ENCODE data around the gene LRRIQ3. TPM values are rescaled to one million over a fixed set of nuclear protein-coding genes. Genes with fewer than 3 reads are reported as not detected.
"Not testable (repeated sequence)": the region's sequence is repeated elsewhere in the genome, so short reads cannot be mapped to it uniquely, and the experiment has no call there.

The LRRIQ3 gene
- total RNA-seq, 2 donors from 2014 or later, result 0.68 to 5.7 TPM

- no peak overlapping the region for H3K4me3 ChIP-seq
- H3K27me3 ChIP-seq (replicated peaks; ENCODE audit: insufficient read depth), result no peaks in the 10 kb centered on the region
- H3K9me3 ChIP-seq, result no peaks in the 10 kb centered on the region
- no peak for TF ChIP-seq CTCF (IDR thresholded peaks at IDR 0.05)
- no peak for TF ChIP-seq POLR2A (IDR thresholded peaks at IDR 0.05)
- no peak for TF ChIP-seq POLR2AphosphoS5 (IDR thresholded peaks at IDR 0.05)
- intact Hi-C loops (cut with DNase I), result no loop called here
- no peaks in the 10 kb centered on the region for H3K36me3 ChIP-seq
- 62% methylated on average over 2 of the region's 2 CpGs for WGBS
- no peak for DNase-seq (ENCODE audit: low spot score)
- no peaks in the 10 kb centered on the region for H3K4me1 ChIP-seq (replicated peaks)
- H3K27ac ChIP-seq, result no peak overlapping the region
Observed at GRCh38 chr1:74193908-74194307, 4.1 kb downstream of the LRRIQ3 start.

- Histone ChIP-seq H3K27me3 (replicated peaks; ENCODE audit: insufficient read depth) (no peaks in the 10 kb centered on the region), H3K4me1 (replicated peaks) (no peaks in the 10 kb centered on the region), H3K36me3 (no peaks in the 10 kb centered on the region), H3K27ac (no peak overlapping the region), H3K4me3 (no peak overlapping the region), H3K9me3 (no peaks in the 10 kb centered on the region)
- no peak for DNase-seq (ENCODE audit: low spot score)
- TF ChIP-seq POLR2A (IDR thresholded peaks at IDR 0.05), result no peak
- intact Hi-C loops (cut with DNase I), result no loop called here
Observed at GRCh38 chr1:74180490-74180889, 17.5 kb downstream of the LRRIQ3 start.

- intact Hi-C loops (cut with DNase I); H3K27ac ChIP-seq; H3K4me3 ChIP-seq; DNase-seq (ENCODE audit: low spot score); H3K36me3 ChIP-seq; H3K4me1 ChIP-seq (replicated peaks); H3K27me3 ChIP-seq (replicated peaks; ENCODE audit: insufficient read depth); H3K9me3 ChIP-seq: not testable (repeated sequence)
- 96% methylated on average over 1 of the region's 1 CpG for WGBS
Observed at GRCh38 chr1:74174423-74174822, 23.6 kb downstream of the LRRIQ3 start.

- Histone ChIP-seq H3K9me3 (no peaks in the 10 kb centered on the region), H3K27ac (no peak overlapping the region), H3K27me3 (replicated peaks; ENCODE audit: insufficient read depth) (no peaks in the 10 kb centered on the region), H3K4me1 (replicated peaks) (no peaks in the 10 kb centered on the region), H3K4me3 (no peak overlapping the region), H3K36me3 (no peaks in the 10 kb centered on the region)
- 73% methylated on average over 5 of the region's 5 CpGs for WGBS
- intact Hi-C loops (cut with DNase I), result no loop called here
- TF ChIP-seq POLR2A (IDR thresholded peaks at IDR 0.05) (no peak), CTCF (IDR thresholded peaks at IDR 0.05) (no peak), POLR2AphosphoS5 (IDR thresholded peaks at IDR 0.05) (no peak)
- no peak for DNase-seq (ENCODE audit: low spot score)
Observed at GRCh38 chr1:74162333-74162732, 35.6 kb downstream of the LRRIQ3 start.

GRCh38 chr1:74161497-74161896 is 36.5 kb downstream of the LRRIQ3 start:
- no peaks in the 10 kb centered on the region for H3K36me3 ChIP-seq
- no peaks in the 10 kb centered on the region for H3K9me3 ChIP-seq
- H3K4me1 ChIP-seq (replicated peaks), result no peaks in the 10 kb centered on the region
- no peak for DNase-seq (ENCODE audit: low spot score)
- no peaks in the 10 kb centered on the region for H3K27me3 ChIP-seq (replicated peaks; ENCODE audit: insufficient read depth)
- intact Hi-C loops (cut with DNase I), result no loop called here
- H3K27ac ChIP-seq, result no peak overlapping the region
- no peak overlapping the region for H3K4me3 ChIP-seq
- TF ChIP-seq POLR2A (IDR thresholded peaks at IDR 0.05), result no peak
- TF ChIP-seq POLR2AphosphoS5 (IDR thresholded peaks at IDR 0.05), result no peak
- TF ChIP-seq CTCF (IDR thresholded peaks at IDR 0.05), result no peak

- Histone ChIP-seq H3K27ac (no peak overlapping the region), H3K9me3 (no peaks in the 10 kb centered on the region), H3K4me1 (replicated peaks) (no peaks in the 10 kb centered on the region), H3K36me3 (no peaks in the 10 kb centered on the region), H3K4me3 (no peak overlapping the region), H3K27me3 (replicated peaks; ENCODE audit: insufficient read depth) (no peaks in the 10 kb centered on the region)
- WGBS, result 21% methylated on average over 2 of the region's 2 CpGs
- no peak for DNase-seq (ENCODE audit: low spot score)
- intact Hi-C loops (cut with DNase I), result no loop called here
- TF ChIP-seq CTCF (IDR thresholded peaks at IDR 0.05), result no peak
Observed at GRCh38 chr1:74160046-74160445, 37.9 kb downstream of the LRRIQ3 start.
